PC-3 (cell line): ENCODE data around the gene RTN3. TPM values are rescaled to one million over a fixed set of nuclear protein-coding genes. Genes with fewer than 3 reads are reported as not detected.
A peak's percentile ranks its signal among the peaks of the same experiment; 100 is the strongest.

Experiments used
- ATAC-seq: fragments of 200-7000 bp; cut with Tn5 transposase; 2 replicates; pipeline ENCODE4 v1.9.1; 2020; ENCODE audit warnings: mild to moderate bottlenecking, moderate library complexity
- BruUV-seq: library from RNA; stranded (reverse); fragments of 400-500 nt; replicated peaks from 2 replicates; lab custom pipeline; 2021; lab: Mats Ljungman, UMichigan
- CTCF ChIA-PET: fragments of 300-600 bp; sonication (Branson Sonifier 250); formaldehyde crosslinking; loops from one replicate; lab custom pipeline; 2022; ENCODE audit warnings: antibody characterized with exemption; lab: Charles Lee
- POLR2A ChIA-PET: fragments of 300-600 bp; sonication (Branson Sonifier 250); formaldehyde crosslinking; loops from one replicate; lab custom pipeline; 2022; ENCODE audit warnings: antibody characterized with exemption; ENCODE audit not compliant: unreplicated experiment; lab: Charles Lee
- DNase-seq: peaks from one replicate; pipeline ENCODE4 v3.0.0-alpha.2; 2015
- H2AFZ ChIP-seq: fragments of 300-600 bp; sonication (generic); 2 replicates; pipeline ENCODE4 v1.6.0; 2016; ENCODE audit warnings: antibody characterized with exemption, low read length
- H3F3A ChIP-seq: fragments of 300-600 bp; sonication (generic); one replicate; pipeline ENCODE4 v1.6.0; 2017; ENCODE audit warnings: antibody characterized with exemption, low read length, control low read depth, mild to moderate bottlenecking; ENCODE audit not compliant: unreplicated experiment
- H3K27ac ChIP-seq: fragments of 300-600 bp; sonication (generic); 2 replicates; pipeline ENCODE4 v1.5.1; 2016; ENCODE audit warnings: mild to moderate bottlenecking, low read length
- H3K27me3 ChIP-seq: fragments of 300-600 bp; sonication (generic); 2 replicates; pipeline ENCODE4 v1.6.1; 2016; ENCODE audit warnings: low read length, mixed read lengths
- H3K36me3 ChIP-seq: fragments of 300-600 bp; sonication (generic); 2 replicates; pipeline ENCODE4 v1.6.1; 2016; ENCODE audit warnings: low read depth, mixed run types, low read length, mixed read lengths
- H3K4me1 ChIP-seq: fragments of 300-600 bp; sonication (generic); 2 replicates; pipeline ENCODE4 v1.5.1; 2016; ENCODE audit warnings: low read length; ENCODE audit not compliant: insufficient read depth
- H3K4me2 ChIP-seq: fragments of 300-600 bp; sonication (generic); 2 replicates; pipeline ENCODE4 v1.6.0; 2016; ENCODE audit warnings: low read length
- H3K4me3 ChIP-seq: fragments of 300-600 bp; sonication (generic); 2 replicates; pipeline ENCODE4 v1.5.1; 2016; ENCODE audit warnings: mild to moderate bottlenecking, low read length, mixed read lengths
- H3K79me2 ChIP-seq: fragments of 300-600 bp; sonication (generic); 2 replicates; pipeline ENCODE4 v1.6.1; 2017; ENCODE audit warnings: low read length, mixed read lengths
- H3K9ac ChIP-seq: fragments of 300-600 bp; sonication (generic); 2 replicates; pipeline ENCODE4 v1.6.0; 2016; ENCODE audit warnings: mild to moderate bottlenecking, low read length
- H3K9me2 ChIP-seq: fragments of 300-600 bp; sonication (generic); replicated peaks from 2 replicates; pipeline ENCODE4 v1.6.1; 2016; ENCODE audit warnings: mixed run types, low read length, mixed read lengths
- H3K9me3 ChIP-seq: fragments of 300-600 bp; sonication (generic); 2 replicates; pipeline ENCODE4 v1.6.1; 2016; ENCODE audit warnings: low read length, mixed read lengths
- H4K20me1 ChIP-seq: fragments of 300-600 bp; sonication (generic); 2 replicates; pipeline ENCODE4 v1.6.1; 2016; ENCODE audit warnings: low read length, mixed read lengths
- CTCF ChIP-seq: fragments of 300-600 bp; sonication (generic); conservative IDR thresholded peaks from 2 replicates; pipeline ENCODE4 v1.5.1; 2017; ENCODE audit warnings: antibody characterized with exemption, low read depth, mild to moderate bottlenecking, low read length
- EZH2 ChIP-seq: fragments of 300-600 bp; sonication (generic); IDR thresholded peaks from one replicate; pipeline ENCODE4 v1.6.1; 2017; ENCODE audit warnings: antibody characterized with exemption, mild to moderate bottlenecking, low read length; ENCODE audit not compliant: unreplicated experiment
- EZH2phosphoT487 ChIP-seq: fragments of 300-600 bp; sonication (generic); IDR thresholded peaks from 2 replicates; pipeline ENCODE4 v1.6.1; 2018; ENCODE audit warnings: mild to moderate bottlenecking, antibody characterized with exemption, low read length, borderline replicate concordance
- intact Hi-C: fragments of 100-400 bp; cut with micrococcal nuclease; formaldehyde crosslinking; loops from 2 replicates; pipeline ENCODE4 v1.9.0; 2023
- total RNA-seq: library from RNA; depleted of rRNA; stranded (reverse); fragments of >200 nt; gene quantifications from 2 replicates; pipeline ENCODE4 v1.2.3, GENCODE V29; 2014

Gene RTN3
- total RNA-seq, 1 experiment from 2014 or later: 100 TPM

- no peak overlapping the region for H3K27ac ChIP-seq
- no peaks in the 10 kb centered on the region for H3K27me3 ChIP-seq
- no peak overlapping the region for H3K9ac ChIP-seq
- H3K4me3 ChIP-seq: no peak overlapping the region
- no peaks in the 10 kb centered on the region for H3F3A ChIP-seq
- no peaks in the 10 kb centered on the region for H3K36me3 ChIP-seq
- POLR2A ChIA-PET: no interaction called here
- intact Hi-C loops: no loop called here
- H4K20me1 ChIP-seq: peaks cover 20% of the 10 kb centered on the region
- TF ChIP-seq CTCF (no peak), EZH2phosphoT487 (no peak)
- CTCF ChIA-PET: interaction anchor here (0.7 kb wide), 1 partner anchor 1083 kb away, joined by 12 read pairs; no protein-coding TSS in a partner anchor
- H3K79me2 ChIP-seq: peaks cover 86% of the 10 kb centered on the region
- BruUV-seq: no TSS peak
- H2AFZ ChIP-seq: no peak overlapping the region
- no peaks in the 10 kb centered on the region for H3K9me3 ChIP-seq
- ATAC-seq: no peak
- no peaks in the 10 kb centered on the region for H3K9me2 ChIP-seq
- H3K4me2 ChIP-seq: no peak overlapping the region
- DNase-seq: no peak
- H3K4me1 ChIP-seq: peaks cover 14% of the 10 kb centered on the region
Measured at GRCh38 chr11:63711838-63712237, 30.5 kb downstream of the RTN3 start.

- H3K4me2 ChIP-seq: no peak overlapping the region
- intact Hi-C loops: no loop called here
- DNase-seq: no peak
- no peaks in the 10 kb centered on the region for H3K27me3 ChIP-seq
- peaks cover 18% of the 10 kb centered on the region for H4K20me1 ChIP-seq
- peaks cover 70% of the 10 kb centered on the region for H3K79me2 ChIP-seq
- H3K27ac ChIP-seq: no peak overlapping the region
- no TSS peak for BruUV-seq
- no peak for ATAC-seq
- CTCF ChIA-PET: no interaction called here
- no peaks in the 10 kb centered on the region for H3F3A ChIP-seq
- no peak overlapping the region for H3K4me3 ChIP-seq
- H3K9me2 ChIP-seq: no peaks in the 10 kb centered on the region
- H3K9ac ChIP-seq: no peak overlapping the region
- H3K36me3 ChIP-seq: peaks cover 1% of the 10 kb centered on the region; the same call in 1 of the 2 replicates
- no peak for TF ChIP-seq EZH2phosphoT487
- no peaks in the 10 kb centered on the region for H3K9me3 ChIP-seq
- no peak overlapping the region for H2AFZ ChIP-seq
- H3K4me1 ChIP-seq: peaks cover 14% of the 10 kb centered on the region
- POLR2A ChIA-PET: interaction anchor here (0.6 kb wide), 1 partner anchor 91 kb away, joined by 5 read pairs; no protein-coding TSS in a partner anchor
Measured at GRCh38 chr11:63713766-63714165, 32.5 kb downstream of the RTN3 start.

GRCh38 chr11:63716046-63716445 is 34.7 kb downstream of the RTN3 start:
- Histone ChIP-seq H3K27me3 (no peaks in the 10 kb centered on the region), H3K79me2 (peaks cover 66% of the 10 kb centered on the region), H3K27ac (0 out of 2 replicates have a peak overlapping the region, but pooled peaks have one; percentile 14), H4K20me1 (0 out of 2 replicates have a peak, but pooled peaks cover 11% of the 10 kb centered on the region), H3K4me2 (peak overlapping the region; percentile 12), H3K9me2 (no peaks in the 10 kb centered on the region), H3F3A (no peaks in the 10 kb centered on the region), H2AFZ (no peak overlapping the region), H3K4me1 (peaks cover 14% of the 10 kb centered on the region), H3K36me3 (peaks cover 10% of the 10 kb centered on the region; the same call in 1 of the 2 replicates), H3K9me3 (no peaks in the 10 kb centered on the region), H3K9ac (no peak overlapping the region), H3K4me3 (no peak overlapping the region)
- ChIA-PET POLR2A (interaction anchor here (0.6 to 0.8 kb wide), 2 partner anchors 58 to 129 kb away, joined by 3 read pairs; no protein-coding TSS in a partner anchor), CTCF (no interaction called here)
- intact Hi-C loops: no loop called here
- DNase-seq: no peak
- ATAC-seq: no peak
- TF ChIP-seq EZH2phosphoT487: no peak
- no peak for TF ChIP-seq EZH2
- no peak for TF ChIP-seq CTCF
- no TSS peak for BruUV-seq
